HG02973 (cell line): Measurements from ENCODE around the gene SLAMF7.

Source experiments
- ATAC-seq: cut with Tn5 transposase; IDR thresholded peaks from one replicate; pipeline ENCODE4 v1.9.1; 2021; ENCODE audit warnings: moderate library complexity; ENCODE audit not compliant: unreplicated experiment

Gene SLAMF7

GRCh38 chr1:160744852-160745520 is 5.9 kb downstream of the SLAMF7 start:
- no peak for ATAC-seq

- no peak for ATAC-seq
Observed at GRCh38 chr1:160745551-160745950, 6.5 kb downstream of the SLAMF7 start.

- ATAC-seq, result no peak
Observed at GRCh38 chr1:160746836-160747500, 7.9 kb downstream of the SLAMF7 start.

GRCh38 chr1:160747717-160748116 is 8.7 kb downstream of the SLAMF7 start:
- ATAC-seq, result no peak

- ATAC-seq, result no peak
Observed at GRCh38 chr1:160748181-160748877, 9.3 kb downstream of the SLAMF7 start.

- ATAC-seq, result no peak
Observed at GRCh38 chr1:160748878-160749269, 9.8 kb downstream of the SLAMF7 start.

- ATAC-seq, result no peak
Observed at GRCh38 chr1:160750608-160751007, 11.6 kb downstream of the SLAMF7 start.

GRCh38 chr1:160752406-160752805 is 13.4 kb downstream of the SLAMF7 start:
- ATAC-seq, result no peak

- ATAC-seq, result no peak
Observed at GRCh38 chr1:160752924-160753323, 13.9 kb downstream of the SLAMF7 start.

GRCh38 chr1:160753594-160753993 is 14.5 kb downstream of the SLAMF7 start:
- no peak for ATAC-seq

GRCh38 chr1:160755461-160755860 is 16.4 kb downstream of the SLAMF7 start:
- ATAC-seq, result no peak

- ATAC-seq, result no peak
Observed at GRCh38 chr1:160755911-160756848, 17.1 kb downstream of the SLAMF7 start.

GRCh38 chr1:160756849-160757201 is 17.8 kb downstream of the SLAMF7 start:
- no peak for ATAC-seq

GRCh38 chr1:160758521-160758920 is 19.5 kb downstream of the SLAMF7 start:
- ATAC-seq, result no peak

- ATAC-seq, result no peak
Observed at GRCh38 chr1:160759740-160760139, 20.7 kb downstream of the SLAMF7 start.

GRCh38 chr1:160761046-160761445 is 22.0 kb downstream of the SLAMF7 start:
- ATAC-seq, result no peak

GRCh38 chr1:160761886-160762285 is 22.8 kb downstream of the SLAMF7 start:
- ATAC-seq, result no peak

GRCh38 chr1:160763993-160764392 is 24.9 kb downstream of the SLAMF7 start:
- ATAC-seq, result no peak

- peak; percentile 27 for ATAC-seq
Observed at GRCh38 chr1:160767395-160768294, 28.6 kb downstream of the SLAMF7 start.

- ATAC-seq, result peak; percentile 69
Observed at GRCh38 chr1:160768295-160768657, 29.2 kb downstream of the SLAMF7 start.
